Thoracic aorta (tissue), 2 donors: ENCODE measurements around the gene IL10. TPM values are rescaled to one million over a fixed set of nuclear protein-coding genes. Genes with fewer than 3 reads are reported as not detected.

Experiments
- ATAC-seq: fragments of 150-250 bp; one replicate; pipeline ENCODE4 v1.8.0; 2017; ENCODE audit warnings: low read depth; ENCODE audit not compliant: insufficient number of reproducible peaks, low FRiP score
- DNase-seq: peaks from one replicate; pipeline ENCODE4 v3.0.0-alpha.2; 2020; ENCODE audit warnings: low spot score
- H3K27ac ChIP-seq, 2 donors: fragments of 200-600 bp; sonication (generic); 1 replicate in 1 of 2; 2 replicates in 1 of 2; pipeline ENCODE4 v1.5.1; 2016; ENCODE audit warnings: mild to moderate bottlenecking in 2 of 2, moderate library complexity in 2 of 2
- H3K27me3 ChIP-seq: fragments of 200-600 bp; sonication (generic); replicated peaks from 2 replicates; pipeline ENCODE4 v1.6.0; 2016; ENCODE audit warnings: mild to moderate bottlenecking; ENCODE audit not compliant: insufficient read depth
- H3K36me3 ChIP-seq: fragments of 200-600 bp; sonication (generic); one replicate; pipeline ENCODE4 v1.5.1; 2016
- H3K4me1 ChIP-seq, 2 donors: fragments of 200-600 bp; sonication (generic); 1 replicate in 1 of 2; 2 replicates in 1 of 2; pipeline versions ENCODE4 v1.5.1 to v1.6.0; 2016; ENCODE audit warnings: low read depth in 2 of 2, mild to moderate bottlenecking in 1 of 2; ENCODE audit not compliant: control insufficient read depth in 1 of 2
- H3K4me3 ChIP-seq: fragments of 200-600 bp; sonication (generic); 2 replicates; pipeline ENCODE4 v1.5.1; 2016; ENCODE audit warnings: mild to moderate bottlenecking
- H3K9me3 ChIP-seq: fragments of 200-600 bp; sonication (generic); 2 replicates; pipeline ENCODE4 v1.5.1; 2016
- total RNA-seq, 2 donors: library from RNA; depleted of rRNA; stranded (reverse); fragments of >200 nt; gene quantifications; one replicate each; pipeline versions ENCODE4 v1.1.0 to v1.2.3, GENCODE V29; 2016
- TF ChIP-seq, protein P1 (sequence below): fragments of 200-600 bp; sonication (generic); IDR thresholded peaks from one replicate; pipeline ENCODE4 v1.5.1; 2019; ENCODE audit warnings: antibody characterized with exemption

IL10 gene
- total RNA-seq, 2 donors from 2014 or later, result 19.8 to 40.9 TPM

DNA sequence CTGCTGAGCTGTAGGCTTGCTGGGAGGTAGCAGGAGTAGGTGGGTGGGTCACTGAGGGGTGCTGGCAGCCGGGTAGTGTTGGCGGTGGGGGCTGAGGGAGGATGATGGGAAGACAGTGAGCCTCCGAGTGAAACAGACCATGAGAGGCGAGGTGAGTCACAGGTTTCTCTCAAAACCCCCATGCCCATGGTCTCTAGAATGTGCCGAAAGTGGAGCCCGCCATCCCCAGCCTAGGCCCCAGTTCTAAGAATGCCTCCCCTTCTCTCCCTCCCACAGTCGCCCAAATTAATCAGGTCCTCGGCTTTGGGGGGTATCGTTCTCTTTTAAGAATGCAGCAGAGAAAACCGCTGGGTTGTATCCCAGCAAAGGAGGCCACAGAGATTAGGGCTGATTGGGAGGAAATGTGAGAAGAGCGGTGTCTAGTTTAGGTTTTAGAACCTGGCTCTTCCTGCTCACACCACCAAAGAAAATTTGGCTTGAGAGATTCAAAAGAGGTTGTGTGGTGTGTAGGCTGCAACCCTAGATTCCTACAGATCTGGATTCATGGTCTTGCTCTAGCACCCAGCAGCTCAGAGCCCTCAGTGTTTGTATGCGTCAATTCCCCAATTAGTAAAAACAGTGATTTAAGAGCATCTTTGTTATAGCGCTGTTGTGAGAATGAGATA is 29.4 kb downstream of the IL10 start:
- DNase-seq (no peak), ATAC-seq (no peak)
- Histone ChIP-seq H3K9me3 (no peaks in the 10 kb centered on the region), H3K27me3 (no peaks in the 10 kb centered on the region), H3K4me1 (no peaks in the 10 kb centered on the region), H3K4me3 (no peak overlapping the region), H3K36me3 (no peaks in the 10 kb centered on the region), H3K27ac (no peak overlapping the region)
- TF ChIP-seq, protein P1, sequence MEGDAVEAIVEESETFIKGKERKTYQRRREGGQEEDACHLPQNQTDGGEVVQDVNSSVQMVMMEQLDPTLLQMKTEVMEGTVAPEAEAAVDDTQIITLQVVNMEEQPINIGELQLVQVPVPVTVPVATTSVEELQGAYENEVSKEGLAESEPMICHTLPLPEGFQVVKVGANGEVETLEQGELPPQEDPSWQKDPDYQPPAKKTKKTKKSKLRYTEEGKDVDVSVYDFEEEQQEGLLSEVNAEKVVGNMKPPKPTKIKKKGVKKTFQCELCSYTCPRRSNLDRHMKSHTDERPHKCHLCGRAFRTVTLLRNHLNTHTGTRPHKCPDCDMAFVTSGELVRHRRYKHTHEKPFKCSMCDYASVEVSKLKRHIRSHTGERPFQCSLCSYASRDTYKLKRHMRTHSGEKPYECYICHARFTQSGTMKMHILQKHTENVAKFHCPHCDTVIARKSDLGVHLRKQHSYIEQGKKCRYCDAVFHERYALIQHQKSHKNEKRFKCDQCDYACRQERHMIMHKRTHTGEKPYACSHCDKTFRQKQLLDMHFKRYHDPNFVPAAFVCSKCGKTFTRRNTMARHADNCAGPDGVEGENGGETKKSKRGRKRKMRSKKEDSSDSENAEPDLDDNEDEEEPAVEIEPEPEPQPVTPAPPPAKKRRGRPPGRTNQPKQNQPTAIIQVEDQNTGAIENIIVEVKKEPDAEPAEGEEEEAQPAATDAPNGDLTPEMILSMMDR, result no peak

DNA sequence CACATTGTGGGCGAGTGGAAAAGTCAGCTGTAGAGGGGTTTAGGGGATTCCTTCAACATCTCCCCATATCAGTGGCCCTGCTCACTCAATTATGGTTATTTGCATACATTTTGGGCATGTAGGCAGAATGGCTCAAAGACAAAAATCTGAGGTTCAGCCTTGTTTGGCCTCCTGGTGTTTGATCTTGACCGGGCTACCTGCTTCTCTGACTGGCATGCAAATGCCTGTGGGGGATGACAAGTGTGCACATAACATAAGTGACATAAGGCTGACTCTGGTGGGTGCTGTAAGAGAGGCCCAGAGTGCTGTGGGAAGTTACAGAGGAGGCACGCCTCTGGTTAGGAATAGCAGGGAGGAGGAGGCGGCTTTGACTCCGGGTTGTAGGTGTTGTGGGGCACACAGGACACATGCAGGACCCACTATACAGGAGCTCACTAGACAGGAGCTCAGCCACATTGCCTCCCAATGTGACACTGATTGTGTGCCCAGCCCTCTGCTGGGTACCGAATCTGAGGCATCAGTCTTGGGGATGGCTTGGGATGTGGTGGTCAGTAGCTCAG is 31.1 kb downstream of the IL10 start:
- H3K36me3 ChIP-seq, result no peaks in the 10 kb centered on the region

DNA sequence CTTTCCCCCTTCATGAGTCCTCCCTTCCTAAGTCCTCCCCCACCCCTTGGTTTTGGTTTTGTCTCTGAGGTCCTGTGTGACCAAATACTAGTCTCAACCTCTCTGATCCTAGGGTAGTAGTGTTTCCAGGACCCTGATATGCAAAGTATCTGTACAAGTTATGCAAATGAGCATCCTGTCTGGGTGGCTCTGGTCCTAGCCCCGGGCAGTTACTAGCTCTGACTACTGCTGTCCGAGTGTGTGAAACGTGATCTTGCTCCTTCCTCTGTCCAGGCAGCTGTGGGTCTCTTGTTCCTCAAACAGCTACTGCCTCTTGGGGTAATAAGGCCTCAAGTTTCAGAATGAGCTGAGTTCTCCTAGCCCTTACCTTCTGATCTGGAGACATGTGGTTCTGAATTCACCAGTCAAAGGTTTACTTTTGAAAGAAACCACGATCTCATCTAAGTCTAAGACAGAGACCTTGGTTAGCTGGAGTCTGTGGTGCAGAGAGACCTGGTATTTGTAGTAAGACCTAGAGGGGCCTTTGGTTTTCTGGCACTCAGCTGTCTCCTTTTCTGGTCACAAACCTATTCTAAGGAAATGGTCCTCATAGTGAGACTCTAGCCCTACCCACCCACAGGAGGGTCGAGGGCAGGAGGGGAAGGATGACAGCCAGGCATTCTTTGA is 32.8 kb downstream of the IL10 start:
- Histone ChIP-seq H3K4me1 (peaks cover 0 to 4% of the 10 kb centered on the region in 2 donors), H3K36me3 (no peaks in the 10 kb centered on the region), H3K27ac (no peak overlapping the region), H3K9me3 (no peaks in the 10 kb centered on the region), H3K4me3 (no peak overlapping the region), H3K27me3 (no peaks in the 10 kb centered on the region)
- ATAC-seq (no peak), DNase-seq (no peak)
- TF ChIP-seq, protein P1, result no peak

More for the DNA sequence above, 31.1 kb downstream of the IL10 start:
- ATAC-seq (no peak), DNase-seq (no peak)
- Histone ChIP-seq H3K27ac (no peak overlapping the region), H3K4me3 (no peak overlapping the region), H3K27me3 (no peaks in the 10 kb centered on the region), H3K4me1 (no peaks in the 10 kb centered on the region), H3K9me3 (no peaks in the 10 kb centered on the region)
- TF ChIP-seq, protein P1, result no peak

DNA sequence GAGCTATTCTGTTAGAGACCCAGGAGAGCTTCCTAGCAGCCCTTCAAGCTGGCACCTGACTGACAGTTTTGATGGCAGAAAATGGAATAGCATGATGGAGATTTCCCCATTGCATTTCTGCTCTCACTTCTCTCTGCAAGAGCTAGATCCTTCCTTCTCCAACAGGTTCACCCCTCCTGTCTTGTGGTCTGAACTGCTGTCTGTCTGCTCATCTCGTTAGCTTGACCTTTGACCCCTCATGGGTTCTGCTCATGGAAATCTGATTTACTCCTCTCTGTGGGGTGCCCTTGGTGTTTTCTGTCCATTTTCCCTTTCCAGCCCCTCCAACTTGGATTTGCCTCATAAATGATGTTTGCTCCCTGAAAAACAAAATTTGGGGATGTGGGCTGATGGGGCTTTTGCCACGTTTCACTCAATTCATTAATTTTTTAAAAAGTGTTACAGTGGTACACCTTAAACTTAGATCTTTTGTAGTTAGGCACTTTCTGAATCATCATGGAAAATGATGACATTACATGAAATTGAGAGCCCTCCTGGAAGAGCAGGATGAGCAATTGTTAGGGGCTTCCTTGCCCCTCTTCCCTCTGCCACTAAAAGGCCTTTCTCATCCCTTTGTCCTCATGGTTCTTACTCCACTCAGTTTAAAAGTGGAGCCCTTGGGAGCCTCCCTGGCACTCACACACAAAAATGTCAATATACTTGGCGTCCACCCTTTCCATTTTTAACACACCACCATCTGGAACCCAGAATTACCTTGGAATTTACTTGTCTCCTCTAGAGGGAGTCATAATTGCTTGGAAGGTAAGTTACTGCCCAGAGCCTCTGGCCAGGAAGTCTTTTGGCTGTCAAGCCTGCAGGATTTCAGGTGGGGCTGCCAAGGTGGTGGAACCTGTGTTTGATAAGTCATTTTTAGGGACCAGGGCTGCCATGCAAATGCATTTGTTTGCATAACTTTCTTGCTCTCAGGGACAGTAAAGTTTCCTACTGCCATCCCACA is 33.6 kb downstream of the IL10 start:
- Histone ChIP-seq H3K9me3 (no peaks in the 10 kb centered on the region), H3K27me3 (no peaks in the 10 kb centered on the region), H3K27ac (no peak overlapping the region), H3K36me3 (peaks cover 8% of the 10 kb centered on the region), H3K4me1 (peaks cover 0 to 4% of the 10 kb centered on the region in 2 donors), H3K4me3 (no peak overlapping the region)
- no peak for ATAC-seq
- no peak for DNase-seq
- TF ChIP-seq, protein P1, result no peak
